Mucosa of rectum (tissue), 2 donors: ENCODE results near the gene DNAJA1.

Experiments
- H3K27ac ChIP-seq, 2 donors: one replicate each; pipeline ENCODE4 v1.7.0; 2013; ENCODE audit warnings: inconsistent platforms in 2 of 2, low read depth in 2 of 2, low read length in 2 of 2
- H3K27me3 ChIP-seq, 2 donors: one replicate each; pipeline ENCODE4 v1.7.0; 2013; ENCODE audit warnings: low read length in 2 of 2; ENCODE audit not compliant: control insufficient read depth in 2 of 2, insufficient read depth in 2 of 2
- H3K36me3 ChIP-seq, 2 donors: one replicate each; pipeline ENCODE4 v1.7.0; 2013; ENCODE audit warnings: low read length in 2 of 2; ENCODE audit not compliant: control insufficient read depth in 2 of 2, insufficient read depth in 2 of 2
- H3K4me1 ChIP-seq, 2 donors: one replicate each; pipeline ENCODE4 v1.7.0; 2013; ENCODE audit warnings: low read length in 2 of 2, mild to moderate bottlenecking in 1 of 2; ENCODE audit not compliant: control insufficient read depth in 2 of 2, insufficient read depth in 2 of 2
- H3K4me3 ChIP-seq, 2 donors: one replicate each; pipeline ENCODE4 v1.7.0; 2013; ENCODE audit warnings: low read length in 2 of 2
- H3K9ac ChIP-seq, 2 donors: one replicate each; pipeline ENCODE4 v1.7.0; 2013; ENCODE audit warnings: low read length in 2 of 2, low read depth in 1 of 2, mild to moderate bottlenecking in 1 of 2
- H3K9me3 ChIP-seq, 2 donors: one replicate each; pipeline ENCODE4 v1.7.0; 2013; ENCODE audit warnings: low read length in 2 of 2; ENCODE audit not compliant: control insufficient read depth in 2 of 2
- donor health status: healthy.
- donor health status: Normal muscosa, but diverticular disease.

The DNAJA1 gene

GRCh38 chr9:33012328-33013069, 12.6 kb upstream of the DNAJA1 start:
- Histone ChIP-seq H3K4me1 (no peaks in the 10 kb centered on the region), H3K9ac (no peak overlapping the region), H3K9me3 (no peaks in the 10 kb centered on the region), H3K27ac (no peak overlapping the region), H3K27me3 (no peaks in the 10 kb centered on the region), H3K4me3 (no peak overlapping the region), H3K36me3 (no peaks in the 10 kb centered on the region)

GRCh38 chr9:33013962-33014664, 11.0 kb upstream of the DNAJA1 start:
- no peaks in the 10 kb centered on the region for H3K9me3 ChIP-seq
- H3K27me3 ChIP-seq, result no peaks in the 10 kb centered on the region
- no peak overlapping the region for H3K27ac ChIP-seq

GRCh38 chr9:33014665-33015014, 10.4 kb upstream of the DNAJA1 start:
- no peak overlapping the region for H3K4me3 ChIP-seq
- no peaks in the 10 kb centered on the region for H3K4me1 ChIP-seq
- H3K36me3 ChIP-seq, result no peaks in the 10 kb centered on the region
- H3K9ac ChIP-seq, result no peak overlapping the region
- H3K27ac ChIP-seq, result no peak overlapping the region
- H3K9me3 ChIP-seq, result no peaks in the 10 kb centered on the region
- no peaks in the 10 kb centered on the region for H3K27me3 ChIP-seq

More at GRCh38 chr9:33013962-33014664, 11.0 kb upstream of the DNAJA1 start:
- no peak overlapping the region for H3K4me3 ChIP-seq
- H3K36me3 ChIP-seq, result no peaks in the 10 kb centered on the region
- no peak overlapping the region for H3K9ac ChIP-seq
- no peaks in the 10 kb centered on the region for H3K4me1 ChIP-seq

- no peaks in the 10 kb centered on the region for H3K9me3 ChIP-seq
- H3K4me1 ChIP-seq, result no peaks in the 10 kb centered on the region
- H3K9ac ChIP-seq, result no peak overlapping the region
- H3K27me3 ChIP-seq, result no peaks in the 10 kb centered on the region
- no peak overlapping the region for H3K27ac ChIP-seq
- H3K36me3 ChIP-seq, result peaks cover 0 to 8% of the 10 kb centered on the region in 2 donors
- H3K4me3 ChIP-seq, result no peak overlapping the region
Measured at GRCh38 chr9:33017283-33018041, 7.6 kb upstream of the DNAJA1 start.

GRCh38 chr9:33019797-33020196, 5.3 kb upstream of the DNAJA1 start:
- Histone ChIP-seq H3K4me1 (peaks cover 10 to 11% of the 10 kb centered on the region in 2 donors), H3K9me3 (no peaks in the 10 kb centered on the region), H3K27me3 (no peaks in the 10 kb centered on the region), H3K4me3 (no peak overlapping the region), H3K36me3 (peaks cover 0 to 8% of the 10 kb centered on the region in 2 donors), H3K27ac (no peak overlapping the region), H3K9ac (no peak overlapping the region)

GRCh38 chr9:33022303-33022702, 2.8 kb upstream of the DNAJA1 start:
- H3K27me3 ChIP-seq, result no peaks in the 10 kb centered on the region
- H3K4me1 ChIP-seq, result peaks cover 10 to 15% of the 10 kb centered on the region in 2 donors
- no peak overlapping the region for H3K27ac ChIP-seq
- H3K9ac ChIP-seq, result no peak overlapping the region
- no peak overlapping the region for H3K4me3 ChIP-seq
- H3K36me3 ChIP-seq, result peaks cover 2 to 12% of the 10 kb centered on the region in 2 donors
- no peaks in the 10 kb centered on the region for H3K9me3 ChIP-seq

GRCh38 chr9:33022755-33023154, 2.3 kb upstream of the DNAJA1 start:
- H3K27me3 ChIP-seq, result no peaks in the 10 kb centered on the region
- H3K36me3 ChIP-seq, result peaks cover 2 to 16% of the 10 kb centered on the region in 2 donors
- no peak overlapping the region for H3K9ac ChIP-seq
- no peaks in the 10 kb centered on the region for H3K9me3 ChIP-seq
- peaks cover 10 to 15% of the 10 kb centered on the region in 2 donors for H3K4me1 ChIP-seq
- H3K27ac ChIP-seq, result no peak overlapping the region
- H3K4me3 ChIP-seq, result no peak overlapping the region

GRCh38 chr9:33023661-33024060, 1.4 kb upstream of the DNAJA1 start:
- Histone ChIP-seq H3K4me1 (peaks cover 10 to 19% of the 10 kb centered on the region in 2 donors), H3K27me3 (no peaks in the 10 kb centered on the region), H3K9me3 (no peaks in the 10 kb centered on the region), H3K36me3 (peaks cover 4 to 24% of the 10 kb centered on the region in 2 donors), H3K9ac (peak overlapping the region in 1 of 2 donors; percentile 100), H3K27ac (no peak overlapping the region), H3K4me3 (peak overlapping the region; percentile 18 to 94)

- H3K27me3 ChIP-seq, result no peaks in the 10 kb centered on the region
- no peaks in the 10 kb centered on the region for H3K9me3 ChIP-seq
- peak overlapping the region; percentile 99 to 100 for H3K27ac ChIP-seq
- peaks cover 11 to 31% of the 10 kb centered on the region in 2 donors for H3K36me3 ChIP-seq
- peak overlapping the region; percentile 72 to 100 for H3K9ac ChIP-seq
- peaks cover 10 to 19% of the 10 kb centered on the region in 2 donors for H3K4me1 ChIP-seq
- H3K4me3 ChIP-seq, result peak overlapping the region; percentile 94 to 100
Measured at GRCh38 chr9:33024126-33024965, 727 bp upstream of the DNAJA1 start.
